Activated CD8-positive, alpha-beta memory T cell treated with anti-CD3 and anti-CD28 coated beads for 24 hours (primary cell): ENCODE data around the gene MRPL1.

Experiments used
- DNase-seq: peaks from one replicate; pipeline ENCODE4 v3.0.0-alpha.2; 2020

The MRPL1 gene

DNA sequence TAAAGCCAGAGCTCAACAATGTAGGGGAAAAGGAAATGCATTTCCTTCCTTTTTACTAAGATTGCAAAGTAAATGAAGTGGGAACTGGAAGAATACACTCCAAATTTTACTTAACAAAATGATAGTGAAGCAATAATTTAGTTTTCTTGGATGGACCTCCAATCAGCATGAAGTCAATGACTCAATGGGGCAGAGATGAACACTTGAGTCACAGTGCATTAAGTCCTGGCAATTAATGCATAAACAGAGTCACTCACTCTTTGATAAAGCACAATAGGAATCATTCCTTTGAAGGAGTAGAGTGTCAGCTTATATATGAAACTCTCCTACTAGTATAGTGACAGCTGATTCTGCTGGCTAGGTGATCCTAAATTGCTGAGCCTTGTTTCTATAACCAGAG, 127.8 kb downstream of the MRPL1 start:
- no peak for DNase-seq

DNA sequence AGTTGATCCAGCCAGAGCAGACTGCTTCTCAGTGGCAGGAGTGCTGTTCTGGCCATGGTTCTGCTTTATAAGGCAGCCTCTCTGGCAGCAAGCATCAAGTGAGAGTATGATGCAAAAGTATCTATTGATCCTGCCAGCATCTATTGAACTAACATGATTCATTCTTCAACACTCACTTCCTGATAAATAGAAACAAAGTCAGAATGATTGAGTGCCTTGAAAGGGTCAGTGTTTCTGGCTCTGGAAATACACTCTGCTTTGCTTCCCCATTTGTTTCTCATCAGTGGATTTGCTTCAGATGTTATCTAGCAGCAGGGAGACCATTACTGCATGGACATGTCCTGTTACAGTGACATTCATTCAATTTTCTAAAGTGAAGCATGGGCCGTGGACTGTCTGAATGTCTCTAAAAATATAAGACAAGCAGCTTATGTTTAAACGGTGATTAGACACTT, 128.3 kb downstream of the MRPL1 start:
- no peak for DNase-seq

DNA sequence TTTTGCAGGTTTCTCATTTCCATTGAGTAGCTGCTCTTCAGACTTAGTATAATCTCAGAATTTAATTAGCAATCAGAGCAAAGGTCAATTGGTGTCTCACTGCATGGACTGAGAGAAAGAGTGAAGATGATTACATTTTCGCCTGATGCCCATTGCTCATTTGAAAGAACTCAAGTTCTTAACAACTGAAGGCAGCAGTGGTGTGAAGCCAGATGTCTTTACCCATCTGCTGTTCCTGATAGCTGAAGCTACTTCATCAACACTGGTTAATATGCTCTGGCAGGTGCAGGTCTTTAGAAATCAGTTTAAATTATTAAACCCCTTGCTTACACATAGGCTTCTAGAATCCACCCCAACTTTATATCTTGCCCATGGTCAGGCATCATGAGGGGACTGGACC, 130.0 kb downstream of the MRPL1 start:
- DNase-seq = no peak

DNA sequence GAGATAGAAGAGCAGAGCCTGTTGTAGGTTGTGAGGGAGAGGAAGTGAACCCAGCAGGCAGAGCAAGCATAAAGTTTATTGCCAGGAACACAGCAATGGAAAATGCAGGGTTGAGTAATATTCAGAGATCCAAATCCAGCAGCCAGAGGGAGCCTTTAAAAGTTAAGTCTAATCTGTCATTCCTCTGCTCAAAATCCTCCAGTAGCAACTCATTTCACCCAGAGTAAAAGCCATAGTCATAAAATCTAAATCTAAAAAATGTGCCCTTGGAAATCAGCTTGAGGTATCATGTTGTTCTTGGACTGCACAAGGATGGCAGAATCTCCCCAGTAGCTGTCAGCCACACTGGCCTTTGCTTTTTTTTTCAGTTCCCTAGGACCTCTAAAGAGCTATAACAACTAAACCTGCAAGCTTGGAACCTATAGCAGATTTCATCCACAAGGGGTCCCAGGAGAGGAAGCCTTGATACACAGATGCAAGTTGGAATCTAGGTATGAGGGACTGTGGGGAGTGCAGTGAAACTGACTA, 131.6 kb downstream of the MRPL1 start:
- DNase-seq = no peak

DNA sequence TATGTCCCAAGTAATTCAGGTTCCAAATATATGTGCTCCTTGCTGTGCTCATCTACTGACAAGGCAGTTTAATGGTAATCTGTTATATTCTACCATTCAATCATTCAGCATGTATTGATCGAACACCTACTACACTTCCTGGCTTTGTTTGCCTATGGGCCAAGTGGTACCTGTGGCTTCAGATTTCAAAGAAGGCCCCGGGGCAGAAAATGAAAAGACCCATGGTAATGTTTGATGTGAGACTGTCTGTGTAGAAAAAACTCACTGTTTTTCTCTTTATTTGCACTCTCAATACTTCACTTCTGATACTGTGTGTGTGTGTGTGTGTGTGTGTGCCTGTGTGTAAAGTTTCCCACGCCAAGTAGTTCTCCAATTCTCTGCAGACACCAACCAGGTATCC, 133.4 kb downstream of the MRPL1 start:
- no peak for DNase-seq

DNA sequence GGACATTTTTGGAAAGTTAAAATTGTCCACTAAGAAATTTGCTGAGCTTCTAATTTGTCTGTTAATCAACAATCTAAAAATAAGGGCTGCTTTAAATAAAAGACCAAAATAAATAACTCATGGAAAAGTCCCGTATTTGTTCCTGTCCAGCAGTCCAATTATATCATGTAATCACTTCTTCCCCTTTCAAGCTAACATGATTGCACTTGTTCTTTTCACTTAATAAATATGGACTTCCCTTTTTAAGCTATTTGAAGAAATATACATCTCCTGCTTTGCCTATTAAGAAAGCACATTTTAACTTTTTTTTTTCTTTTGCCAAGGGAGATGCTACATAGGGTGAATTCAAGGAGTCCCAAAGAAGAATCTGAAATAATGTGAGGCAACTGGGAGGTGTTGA, 138.9 kb downstream of the MRPL1 start:
- DNase-seq = no peak

DNA sequence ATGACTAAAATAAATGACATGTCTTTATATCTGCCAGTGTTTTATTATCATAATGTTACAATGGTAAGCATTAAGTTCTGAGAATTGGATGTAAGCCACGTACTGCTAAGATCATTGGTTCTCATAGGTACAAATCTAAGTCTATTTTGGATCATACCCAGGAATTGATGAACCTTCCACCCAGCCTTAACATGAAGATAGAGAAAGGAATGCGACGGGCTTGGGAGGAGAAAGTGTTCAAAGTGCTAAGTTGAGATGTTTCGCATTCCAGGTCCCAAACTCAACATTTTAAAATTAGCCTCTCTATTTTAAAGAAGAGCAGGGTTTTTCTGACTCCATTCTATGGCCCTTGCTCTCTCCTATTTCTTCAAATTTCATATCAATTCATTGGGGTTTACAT, 139.6 kb downstream of the MRPL1 start:
- DNase-seq = no peak
